CD4-positive, alpha-beta T cell (primary cell): ENCODE results near the gene CCDC12. TPM values are rescaled to one million over a fixed set of nuclear protein-coding genes. Genes with fewer than 3 reads are reported as not detected.
A peak's percentile ranks its signal among the peaks of the same experiment; 100 is the strongest.

Experiments used
- ATAC-seq: fragments of 200-7000 bp; cut with Tn5 transposase; one replicate; pipeline ENCODE4 v1.10.0; 2022; ENCODE audit warnings: mild to moderate bottlenecking; ENCODE audit not compliant: poor library complexity
- CTCF ChIA-PET: fragments of 350-600 bp; sonication (Branson Sonifier 250); formaldehyde crosslinking; loops from one replicate; lab custom pipeline; 2021; ENCODE audit warnings: antibody characterized with exemption, inconsistent platforms; lab: Charles Lee
- POLR2A ChIA-PET: fragments of 350-600 bp; sonication (Branson Sonifier 250); formaldehyde crosslinking; loops from one replicate; lab custom pipeline; 2021; ENCODE audit warnings: antibody characterized with exemption, inconsistent platforms; lab: Charles Lee
- DNase-seq, 14 experiments: peaks; one replicate each; pipeline ENCODE4 v3.0.0-alpha.2; 2013 to 2020; ENCODE audit warnings: mixed read lengths in 2 of 14
- H3K27ac ChIP-seq, 2 donors: one replicate each; pipeline versions ENCODE4 v1.5.1 to v1.7.0; 2013; ENCODE audit warnings: low read length in 2 of 2, low read depth in 1 of 2, mild to moderate bottlenecking in 1 of 2
- H3K27me3 ChIP-seq, 2 experiments: 1 replicate in 1 of 2; 2 replicates in 1 of 2; pipeline versions ENCODE4 v1.6.1 to v1.7.0; 2013; ENCODE audit warnings: low read length in 2 of 2, control low read depth in 1 of 2, mild to moderate bottlenecking in 1 of 2, moderate library complexity in 1 of 2; ENCODE audit not compliant: insufficient read depth in 2 of 2, control insufficient read depth in 1 of 2
- H3K36me3 ChIP-seq: one replicate; pipeline ENCODE4 v1.6.1; 2013; ENCODE audit warnings: low read length, control low read depth; ENCODE audit not compliant: insufficient read depth
- H3K4me1 ChIP-seq: one replicate; pipeline ENCODE4 v1.6.1; 2013; ENCODE audit warnings: low read length, control low read depth; ENCODE audit not compliant: insufficient read depth
- H3K4me3 ChIP-seq: one replicate; pipeline ENCODE4 v1.5.1; 2013; ENCODE audit warnings: mild to moderate bottlenecking, low read length, moderate library complexity
- H3K9me3 ChIP-seq, 2 experiments: 1 replicate in 1 of 2; 2 replicates in 1 of 2; pipeline versions ENCODE4 v1.6.1 to v1.7.0; 2013; ENCODE audit warnings: low read length in 2 of 2, mild to moderate bottlenecking in 2 of 2, control low read depth in 1 of 2, moderate library complexity in 1 of 2; ENCODE audit not compliant: control insufficient read depth in 1 of 2, insufficient read depth in 1 of 2
- H3K27ac Mint-ChIP-seq: one replicate; pipeline ENCODE4 v1.8.0; 2020; ENCODE audit warnings: mixed read lengths
- H3K27me3 Mint-ChIP-seq: one replicate; pipeline ENCODE4 v1.8.0; 2021; ENCODE audit warnings: mixed read lengths
- H3K36me3 Mint-ChIP-seq: one replicate; pipeline ENCODE4 v1.8.0; 2021; ENCODE audit warnings: low read depth, mixed read lengths
- H3K4me1 Mint-ChIP-seq: one replicate; pipeline ENCODE4 v1.8.0; 2021; ENCODE audit warnings: low read depth, mixed read lengths
- H3K4me3 Mint-ChIP-seq: one replicate; pipeline ENCODE4 v1.8.0; 2020; ENCODE audit warnings: mild to moderate bottlenecking, mixed read lengths
- H3K9me3 Mint-ChIP-seq: one replicate; pipeline ENCODE4 v1.8.0; 2020; ENCODE audit warnings: mixed read lengths
- intact Hi-C, 2 experiments: fragments of 100-400 bp; cut with DNase I in 1 of 2; cut with micrococcal nuclease in 1 of 2; formaldehyde crosslinking; loops; one replicate each; pipeline versions ENCODE4 v1.15.1 to v1.9.0; 2023 to 2025; cut with DNase I, micrococcal nuclease
- total RNA-seq, 174 experiments: library from RNA in 2 of 174; stranded (reverse) in 2 of 174; gene quantifications; one replicate each; pipeline ENCODE4 v1.2.3 and lab custom pipeline; 2021 to 2026
- TF ChIP-seq, protein P1 (sequence below): fragments of 200-600 bp; IDR thresholded peaks from one replicate; pipeline ENCODE4 v1.8.0; 2022; ENCODE audit warnings: antibody characterized with exemption, mild to moderate bottlenecking

Gene CCDC12
- total RNA-seq, 2 experiments from 2014 or later: 57.5 to 59.5 TPM

DNA sequence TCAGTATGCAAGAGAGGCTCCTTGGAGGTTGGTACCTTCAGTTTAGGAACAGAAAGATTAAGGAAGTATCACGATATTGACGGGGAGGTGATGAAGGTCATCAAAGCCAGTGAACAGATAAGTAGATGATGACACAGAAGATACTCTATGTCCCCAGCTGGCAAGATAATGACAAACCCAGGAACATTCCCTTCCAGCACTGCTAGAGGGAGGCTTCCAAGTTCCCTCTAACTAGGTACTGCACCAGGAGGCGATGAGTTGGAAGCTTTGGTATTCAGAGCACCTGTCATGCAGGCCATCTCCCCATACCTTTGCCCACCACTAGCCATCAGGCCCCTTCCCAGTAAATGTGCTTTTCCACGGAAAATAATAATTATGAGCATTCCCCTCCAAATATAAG, 43.8 kb upstream of the CCDC12 start:
- Mint-ChIP-seq H3K4me3 (no peak overlapping the region), H3K4me1 (peaks cover 48% of the 10 kb centered on the region), H3K27ac (peak overlapping the region; percentile 68), H3K27me3 (no peaks in the 10 kb centered on the region), H3K9me3 (no peaks in the 10 kb centered on the region), H3K36me3 (peaks cover 71% of the 10 kb centered on the region)
- Histone ChIP-seq H3K4me3 (no peak overlapping the region), H3K27ac (no peak overlapping the region), H3K36me3 (peaks cover 61% of the 10 kb centered on the region), H3K4me1 (peaks cover 18% of the 10 kb centered on the region), H3K9me3 (no peaks in the 10 kb centered on the region), H3K27me3 (no peaks in the 10 kb centered on the region)
- ChIA-PET CTCF (no interaction called here), POLR2A (no interaction called here)
- TF ChIP-seq, protein P1, sequence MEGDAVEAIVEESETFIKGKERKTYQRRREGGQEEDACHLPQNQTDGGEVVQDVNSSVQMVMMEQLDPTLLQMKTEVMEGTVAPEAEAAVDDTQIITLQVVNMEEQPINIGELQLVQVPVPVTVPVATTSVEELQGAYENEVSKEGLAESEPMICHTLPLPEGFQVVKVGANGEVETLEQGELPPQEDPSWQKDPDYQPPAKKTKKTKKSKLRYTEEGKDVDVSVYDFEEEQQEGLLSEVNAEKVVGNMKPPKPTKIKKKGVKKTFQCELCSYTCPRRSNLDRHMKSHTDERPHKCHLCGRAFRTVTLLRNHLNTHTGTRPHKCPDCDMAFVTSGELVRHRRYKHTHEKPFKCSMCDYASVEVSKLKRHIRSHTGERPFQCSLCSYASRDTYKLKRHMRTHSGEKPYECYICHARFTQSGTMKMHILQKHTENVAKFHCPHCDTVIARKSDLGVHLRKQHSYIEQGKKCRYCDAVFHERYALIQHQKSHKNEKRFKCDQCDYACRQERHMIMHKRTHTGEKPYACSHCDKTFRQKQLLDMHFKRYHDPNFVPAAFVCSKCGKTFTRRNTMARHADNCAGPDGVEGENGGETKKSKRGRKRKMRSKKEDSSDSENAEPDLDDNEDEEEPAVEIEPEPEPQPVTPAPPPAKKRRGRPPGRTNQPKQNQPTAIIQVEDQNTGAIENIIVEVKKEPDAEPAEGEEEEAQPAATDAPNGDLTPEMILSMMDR: no peak
- intact Hi-C loops: no loop called here
- DNase-seq (no peak), ATAC-seq (no peak)

DNA sequence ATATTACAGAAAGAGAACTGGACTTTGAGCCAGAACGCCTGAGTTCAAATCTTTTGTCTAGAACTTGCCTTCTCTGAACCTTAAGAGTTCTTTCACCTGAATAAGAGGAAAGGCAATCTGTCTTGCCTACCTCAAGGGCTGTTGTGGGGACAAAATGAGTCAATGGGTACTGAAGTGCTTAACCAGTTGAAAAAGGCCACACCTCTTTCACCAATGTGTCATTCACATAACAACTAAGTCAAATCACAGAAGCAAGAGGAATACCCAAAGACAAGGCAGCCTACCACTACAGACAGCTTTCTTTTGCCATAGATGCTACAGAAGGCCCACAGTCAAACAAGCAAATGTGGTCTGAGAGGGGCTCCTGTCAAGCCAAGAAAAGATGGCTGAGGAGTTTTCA, 42.7 kb upstream of the CCDC12 start:
- Mint-ChIP-seq H3K4me3 (no peak overlapping the region), H3K36me3 (peaks cover 71% of the 10 kb centered on the region), H3K4me1 (peaks cover 40% of the 10 kb centered on the region), H3K9me3 (no peaks in the 10 kb centered on the region), H3K27ac (peak overlapping the region; percentile 75), H3K27me3 (no peaks in the 10 kb centered on the region)
- ChIA-PET CTCF (no interaction called here), POLR2A (no interaction called here)
- intact Hi-C loops: no loop called here
- Histone ChIP-seq H3K4me1 (peaks cover 18% of the 10 kb centered on the region), H3K27ac (no peak overlapping the region), H3K27me3 (no peaks in the 10 kb centered on the region), H3K36me3 (peaks cover 67% of the 10 kb centered on the region), H3K4me3 (no peak overlapping the region), H3K9me3 (no peaks in the 10 kb centered on the region)
- ATAC-seq (peak; percentile 33), DNase-seq (peak in 1 of 14 experiments; percentile 18)
- TF ChIP-seq, protein P1: no peak

DNA sequence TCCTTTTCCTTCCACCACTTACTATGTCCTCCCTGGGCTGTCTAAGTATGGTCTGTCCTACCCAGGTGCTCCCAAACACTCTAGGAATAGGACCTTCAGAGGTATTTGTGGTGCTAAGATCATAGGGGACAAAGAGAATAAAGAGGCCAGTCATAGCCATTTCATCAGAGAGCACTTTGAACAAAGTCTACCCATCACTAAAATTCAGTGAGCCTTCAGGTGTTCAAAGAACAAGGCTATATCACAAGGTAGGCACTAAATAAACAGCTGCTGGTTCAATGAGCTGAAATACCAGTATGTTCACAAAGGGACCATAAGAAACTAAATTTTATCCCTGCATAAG, 41.7 kb upstream of the CCDC12 start:
- Histone ChIP-seq H3K27me3 (no peaks in the 10 kb centered on the region), H3K36me3 (peaks cover 73% of the 10 kb centered on the region), H3K4me3 (no peak overlapping the region), H3K4me1 (peaks cover 18% of the 10 kb centered on the region), H3K27ac (peak overlapping the region in 1 of 2 donors; percentile 52), H3K9me3 (no peaks in the 10 kb centered on the region)
- DNase-seq: no peak
- H3K4me1 Mint-ChIP-seq: peaks cover 40% of the 10 kb centered on the region
- TF ChIP-seq, protein P1: no peak
- intact Hi-C loops: no loop called here
- no peak overlapping the region for H3K4me3 Mint-ChIP-seq
- H3K9me3 Mint-ChIP-seq: no peaks in the 10 kb centered on the region
- peak overlapping the region; percentile 75 for H3K27ac Mint-ChIP-seq
- CTCF ChIA-PET: no interaction called here
- peaks cover 77% of the 10 kb centered on the region for H3K36me3 Mint-ChIP-seq
- ATAC-seq: no peak
- POLR2A ChIA-PET: no interaction called here
- H3K27me3 Mint-ChIP-seq: no peaks in the 10 kb centered on the region
